ENCODE data around the gene TFB1M. TPM values are rescaled to one million over a fixed set of nuclear protein-coding genes. Genes with fewer than 3 reads are reported as not detected.

TFB1M gene
- total and polyA plus RNA-seq, 9 of the 15 experiments (the other 6 are each of a cell fraction or from before 2014, with no cell fraction given): 34.6 to 145 (median 40.4) TPM

GRCh38 chr6:155324993-155325392 lies 10.7 kb upstream of the TFB1M start:
- no peak overlapping the region for H3K9ac ChIP-seq (ENCODE audit: insufficient read depth in 1 of 2, low read depth in 2 of 2, low read length in 2 of 2)
- intact Hi-C loops (cut with micrococcal nuclease): loop anchor here (5.0 kb wide), 2 partner anchors 442 to 1037 kb away; no protein-coding TSS in a partner anchor
- no peak for FAIRE-seq

GRCh38 chr6:155324172-155324571 lies 9.9 kb upstream of the TFB1M start:
- no peaks in the 10 kb centered on the region for H3K27me3 ChIP-seq (ENCODE audit: control insufficient read depth in 2 of 2, insufficient read depth in 2 of 2, low read length in 2 of 2)
- ATAC-seq (no peak; the same call in 2 of the 3 replicates), DNase-seq (ENCODE audit: extremely low read depth in 1 of 4, low spot score in 3 of 4) (no peak), FAIRE-seq (no peak)
- intact Hi-C loops (cut with micrococcal nuclease): no loop called here
- H3K79me2 ChIP-seq (ENCODE audit: control insufficient read depth, insufficient read depth, low read length): no peaks in the 10 kb centered on the region
- H3K9me3 ChIP-seq (replicated peaks; ENCODE audit: control insufficient read depth, insufficient read depth, low read depth, low read length): no peaks in the 10 kb centered on the region
- H3K27ac ChIP-seq (ENCODE audit: extremely low read depth, low read depth, low read length): no peak overlapping the region
- no peaks in the 10 kb centered on the region; a peak in 1 of 5 replicates for H3K4me1 ChIP-seq (replicated peaks in 1 of 2; ENCODE audit: control insufficient read depth in 2 of 2, insufficient read depth in 2 of 2, low read length in 2 of 2)
- H3K36me3 ChIP-seq (ENCODE audit: control insufficient read depth, insufficient read depth, low read length): no peaks in the 10 kb centered on the region
- H3K9ac ChIP-seq (ENCODE audit: insufficient read depth in 1 of 2, low read depth in 2 of 2, low read length in 2 of 2): no peak overlapping the region
- in situ Hi-C loops (cut with MboI): loop anchor here (25.0 kb wide), 1 partner anchor 1863 kb away; no protein-coding TSS in a partner anchor
- ChIA-PET POLR2A (no interaction called here), CTCF (ENCODE audit: low intra/inter-chr PET ratio) (no interaction called here)
- H3K9me1 ChIP-seq (ENCODE audit: control insufficient read depth, insufficient read depth, low read length): no peaks in the 10 kb centered on the region
- no peak overlapping the region for H3K4me2 ChIP-seq (ENCODE audit: insufficient read depth, low read length)
- no peaks in the 10 kb centered on the region for H4K20me1 ChIP-seq (replicated peaks; ENCODE audit: control insufficient read depth, insufficient read depth, low read length)
- H2AFZ ChIP-seq (ENCODE audit: low read depth, low read length): peak overlapping the region; percentile 13
- TF ChIP-seq RBM17 (IDR thresholded peaks at IDR 0.05; ENCODE audit: borderline replicate concordance, low read depth, low read length): no peak
- TF ChIP-seq NFE2L1 (tag; IDR thresholded peaks at IDR 0.05; ENCODE audit: borderline replicate concordance, low read depth): no peak
- no peak for TF ChIP-seq HOXB6 (CRISPR knock-in tag; IDR thresholded peaks at IDR 0.05; ENCODE audit: borderline replicate concordance)
- no peak for TF ChIP-seq CREB5 (CRISPR knock-in tag; IDR thresholded peaks at IDR 0.05)
- no peak for TF ChIP-seq CBFB (CRISPR knock-in tag; IDR thresholded peaks at IDR 0.05)
- no peak for TF ChIP-seq TCF7L2 (IDR thresholded peaks at IDR 0.05; ENCODE audit: low read depth, low read length)
- BruUV-seq (replicated peaks): no TSS peak
- 10% methylated on average over 2 of the region's 2 CpGs for whole genome bisulfite sequencing (ENCODE audit: insufficient coverage, low coverage, missing lambda C conversion rate)
- no peak overlapping the region for H3K4me3 ChIP-seq

More at GRCh38 chr6:155324993-155325392, 10.7 kb upstream of the TFB1M start:
- Histone ChIP-seq H2AFZ (ENCODE audit: low read depth, low read length) (no peak overlapping the region), H3K79me2 (ENCODE audit: control insufficient read depth, insufficient read depth, low read length) (no peaks in the 10 kb centered on the region), H4K20me1 (replicated peaks; ENCODE audit: control insufficient read depth, insufficient read depth, low read length) (no peaks in the 10 kb centered on the region), H3K9me1 (ENCODE audit: control insufficient read depth, insufficient read depth, low read length) (no peaks in the 10 kb centered on the region), H3K27ac (ENCODE audit: extremely low read depth, low read depth, low read length) (no peak overlapping the region), H3K9me3 (replicated peaks; ENCODE audit: control insufficient read depth, insufficient read depth, low read depth, low read length) (no peaks in the 10 kb centered on the region), H3K4me1 (replicated peaks in 1 of 2; ENCODE audit: control insufficient read depth in 2 of 2, insufficient read depth in 2 of 2, low read length in 2 of 2) (no peaks in the 10 kb centered on the region; a peak in 1 of 5 replicates), H3K4me2 (ENCODE audit: insufficient read depth, low read length) (no peak overlapping the region), H3K36me3 (ENCODE audit: control insufficient read depth, insufficient read depth, low read length) (no peaks in the 10 kb centered on the region), H3K4me3 (no peak overlapping the region), H3K27me3 (ENCODE audit: control insufficient read depth in 2 of 2, insufficient read depth in 2 of 2, low read length in 2 of 2) (no peaks in the 10 kb centered on the region; a peak in 1 of 5 replicates)
- BruUV-seq (replicated peaks): no TSS peak
- ChIA-PET CTCF (ENCODE audit: low intra/inter-chr PET ratio) (no interaction called here), POLR2A (no interaction called here)
- in situ Hi-C loops (cut with MboI): loop anchor here (25.0 kb wide), 1 partner anchor 1862 kb away; no protein-coding TSS in a partner anchor
- ATAC-seq (no peak), DNase-seq (ENCODE audit: extremely low read depth in 1 of 4, low spot score in 3 of 4) (no peak)
- no peak for TF ChIP-seq MAFG (tag; conservative IDR thresholded peaks at IDR 0.05)
- TF ChIP-seq ZNF121 (CRISPR knock-in tag; conservative IDR thresholded peaks at IDR 0.05): no peak
- TF ChIP-seq EP400 (IDR thresholded peaks at IDR 0.05): peak; percentile 11; the same call in 1 of the 2 replicates
- TF ChIP-seq JUND (IDR thresholded peaks at IDR 0.05; ENCODE audit: borderline replicate concordance, low read depth, low read length): no peak
- TF ChIP-seq JUND (tag; IDR thresholded peaks at IDR 0.05; ENCODE audit: borderline replicate concordance, low read depth, low read length): no peak
